Measurements from ENCODE around the gene ZNF587B.
"Not testable (repeated sequence)": the region's sequence is repeated elsewhere in the genome, so short reads cannot be mapped to it uniquely, and the experiment has no call there.

ZNF587B gene

DNA sequence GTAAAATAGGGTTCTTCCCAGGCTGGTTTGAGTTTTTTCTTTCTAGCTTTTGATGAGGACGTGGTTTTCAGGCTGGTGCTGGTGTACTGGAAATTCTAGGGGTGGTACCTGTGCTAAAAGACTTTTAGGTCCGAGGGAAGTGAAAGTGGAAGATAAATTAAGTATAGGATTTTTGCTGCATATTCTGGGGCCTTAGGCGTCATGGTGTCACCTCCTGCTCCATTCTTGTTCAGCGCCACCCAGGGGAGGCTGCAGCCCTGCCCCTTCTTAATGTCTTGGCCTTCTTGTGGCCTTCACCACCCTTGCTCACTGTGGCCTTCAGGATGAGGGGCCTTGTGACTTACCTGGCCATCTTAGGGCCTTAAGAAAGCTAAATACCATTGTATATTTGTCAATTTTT is 27.8 kb upstream of the ZNF587B start:
- TF ChIP-seq, protein P1, sequence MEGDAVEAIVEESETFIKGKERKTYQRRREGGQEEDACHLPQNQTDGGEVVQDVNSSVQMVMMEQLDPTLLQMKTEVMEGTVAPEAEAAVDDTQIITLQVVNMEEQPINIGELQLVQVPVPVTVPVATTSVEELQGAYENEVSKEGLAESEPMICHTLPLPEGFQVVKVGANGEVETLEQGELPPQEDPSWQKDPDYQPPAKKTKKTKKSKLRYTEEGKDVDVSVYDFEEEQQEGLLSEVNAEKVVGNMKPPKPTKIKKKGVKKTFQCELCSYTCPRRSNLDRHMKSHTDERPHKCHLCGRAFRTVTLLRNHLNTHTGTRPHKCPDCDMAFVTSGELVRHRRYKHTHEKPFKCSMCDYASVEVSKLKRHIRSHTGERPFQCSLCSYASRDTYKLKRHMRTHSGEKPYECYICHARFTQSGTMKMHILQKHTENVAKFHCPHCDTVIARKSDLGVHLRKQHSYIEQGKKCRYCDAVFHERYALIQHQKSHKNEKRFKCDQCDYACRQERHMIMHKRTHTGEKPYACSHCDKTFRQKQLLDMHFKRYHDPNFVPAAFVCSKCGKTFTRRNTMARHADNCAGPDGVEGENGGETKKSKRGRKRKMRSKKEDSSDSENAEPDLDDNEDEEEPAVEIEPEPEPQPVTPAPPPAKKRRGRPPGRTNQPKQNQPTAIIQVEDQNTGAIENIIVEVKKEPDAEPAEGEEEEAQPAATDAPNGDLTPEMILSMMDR (IDR thresholded peaks at IDR 0.05; ENCODE audit: insufficient read depth, missing control alignments): no peak
- DNase-seq (ENCODE audit: insufficient read length, low spot score): no peak
- no peak for FAIRE-seq

DNA sequence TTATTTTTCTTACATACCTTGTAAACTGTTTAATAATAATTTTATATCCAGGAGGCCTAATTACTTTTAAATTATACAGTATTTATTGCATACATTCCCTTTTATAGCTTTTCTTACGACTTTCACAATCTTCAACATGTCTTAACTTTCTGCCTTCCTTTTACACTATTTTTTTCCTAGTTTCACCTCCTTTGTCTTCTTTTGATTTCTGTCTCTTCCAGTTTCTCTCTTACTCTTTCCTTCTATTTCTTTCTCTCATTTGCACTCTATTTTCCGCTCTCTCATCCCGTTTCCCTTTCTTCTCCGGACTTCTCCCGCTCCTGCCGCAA is 26.9 kb upstream of the ZNF587B start:
- DNase-seq (ENCODE audit: insufficient read length, low spot score) (no peak), FAIRE-seq (no peak)
- TF ChIP-seq, protein P1 (IDR thresholded peaks at IDR 0.05; ENCODE audit: insufficient read depth, missing control alignments): no peak

DNA sequence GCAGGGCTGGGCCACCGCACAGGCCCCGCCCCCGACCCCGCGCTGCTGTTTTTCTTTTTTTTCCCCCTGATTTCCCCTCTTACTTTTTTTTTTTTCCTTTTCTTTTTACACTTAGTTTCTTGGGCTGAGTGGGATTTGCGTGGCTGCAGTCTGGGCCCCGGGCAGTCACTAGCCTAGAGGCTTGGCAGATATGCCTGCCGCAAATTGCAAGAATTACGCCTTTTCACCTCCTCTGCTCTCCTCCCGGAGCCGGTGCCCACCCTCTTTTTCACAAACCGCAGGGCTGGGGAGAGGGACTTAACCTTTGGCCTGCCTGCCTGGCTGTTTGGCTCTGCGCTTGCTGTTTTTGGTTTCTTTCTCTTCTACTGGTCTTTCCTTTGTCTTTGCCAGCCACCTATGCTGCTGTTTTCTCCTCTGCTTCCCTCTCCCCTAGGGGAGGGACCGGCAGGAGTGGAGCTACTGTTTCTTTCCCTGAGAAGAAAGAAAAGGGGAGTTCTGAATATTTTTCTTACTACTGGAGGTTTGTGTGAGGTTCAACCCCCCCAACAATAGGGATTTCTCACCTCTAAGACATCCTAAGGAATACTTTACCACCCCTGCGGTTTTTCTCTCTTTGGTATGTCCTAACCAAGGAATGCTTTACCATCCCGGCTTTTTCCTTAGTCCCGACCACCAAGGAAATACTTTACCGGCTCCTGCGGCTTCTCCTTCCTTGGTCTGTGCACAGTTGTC is 26.3 kb upstream of the ZNF587B start:
- no peak for DNase-seq (ENCODE audit: insufficient read length, low spot score)
- no peak for FAIRE-seq
- TF ChIP-seq, protein P1 (IDR thresholded peaks at IDR 0.05; ENCODE audit: insufficient read depth, missing control alignments): no peak

DNA sequence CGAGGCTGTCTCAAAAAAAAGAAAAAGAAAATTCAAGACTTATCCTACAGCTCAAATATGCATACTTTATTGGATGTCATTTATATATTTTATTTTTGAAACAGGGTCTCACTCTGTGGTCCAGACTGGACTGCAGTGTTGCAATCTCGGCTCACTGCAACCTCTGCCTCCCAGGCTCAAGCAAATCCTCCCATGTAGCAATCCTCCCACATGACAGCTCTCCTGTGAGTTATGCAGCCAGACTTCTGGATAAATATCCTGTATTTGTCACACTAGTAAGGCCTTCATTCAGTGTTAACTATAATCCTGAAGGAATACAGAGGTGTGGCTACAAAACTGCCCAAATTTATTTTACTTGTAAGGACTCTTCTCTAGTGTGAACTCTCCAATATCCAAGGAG is 22.6 kb upstream of the ZNF587B start:
- no peak for FAIRE-seq
- TF ChIP-seq, protein P1 (IDR thresholded peaks at IDR 0.05; ENCODE audit: insufficient read depth, missing control alignments): no peak
- no peak for DNase-seq (ENCODE audit: insufficient read length, low spot score)

DNA sequence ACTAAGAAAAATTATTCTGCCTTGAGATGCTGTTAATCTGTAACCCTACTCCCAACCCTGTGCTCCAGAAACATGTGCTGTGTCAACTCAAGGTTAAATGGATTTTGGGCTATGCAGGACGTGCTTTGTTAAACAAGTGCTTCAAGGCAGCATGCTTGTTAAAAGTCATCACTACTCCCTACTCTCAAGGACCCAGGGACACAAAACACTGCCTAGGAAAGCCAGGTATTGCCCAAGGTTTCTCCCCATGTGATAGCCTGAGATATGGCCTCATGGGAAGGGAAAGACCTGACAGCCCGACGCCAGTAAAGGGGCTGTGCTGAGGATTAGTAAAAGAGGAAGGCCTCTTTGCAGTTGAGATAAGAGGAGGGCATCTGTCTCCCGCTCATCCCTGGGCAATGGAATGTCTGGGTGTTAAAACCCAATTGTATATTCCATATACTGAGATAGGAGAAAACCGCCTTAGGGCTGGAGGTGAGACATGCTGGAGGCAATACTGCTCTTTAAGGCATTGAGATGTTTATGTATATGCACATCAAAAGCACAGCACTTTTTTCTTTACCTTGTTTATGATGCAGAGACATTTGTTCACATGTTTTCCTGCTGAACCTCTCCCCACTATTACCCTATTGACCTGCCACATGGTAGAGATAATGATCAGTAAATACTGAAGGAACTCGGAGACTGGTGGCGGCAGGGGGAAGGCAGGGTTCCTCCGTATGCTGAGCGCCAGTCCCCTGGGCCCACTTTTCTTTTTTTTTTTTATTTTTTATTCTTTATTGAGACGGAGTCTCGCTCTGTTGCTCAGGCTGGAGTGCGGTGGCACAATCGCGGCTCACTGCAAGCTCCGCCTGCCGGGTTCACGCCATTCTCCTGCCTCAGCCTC is 19.4 kb upstream of the ZNF587B start:
- not testable (repeated sequence) for DNase-seq (ENCODE audit: insufficient read length, low spot score); FAIRE-seq

DNA sequence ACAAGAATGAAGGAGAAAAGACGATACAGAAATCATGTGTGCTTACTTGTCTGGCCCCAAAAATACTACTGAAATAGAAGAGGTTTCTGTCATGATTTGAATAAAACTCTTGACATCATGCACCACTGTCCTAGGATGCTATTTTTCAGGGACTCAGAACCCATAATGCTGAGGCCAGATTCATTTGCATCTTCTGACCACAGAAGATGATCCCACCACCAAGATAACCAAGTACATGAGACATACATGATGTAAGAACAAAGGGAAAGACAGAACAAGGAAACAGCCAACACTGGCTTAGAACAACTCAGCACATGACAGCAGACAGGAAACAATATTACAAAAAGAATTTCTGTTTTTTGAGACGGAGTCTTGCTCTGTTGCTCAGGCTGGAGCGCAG is 17.9 kb upstream of the ZNF587B start:
- TF ChIP-seq, protein P1 (IDR thresholded peaks at IDR 0.05; ENCODE audit: insufficient read depth, missing control alignments): no peak

DNA sequence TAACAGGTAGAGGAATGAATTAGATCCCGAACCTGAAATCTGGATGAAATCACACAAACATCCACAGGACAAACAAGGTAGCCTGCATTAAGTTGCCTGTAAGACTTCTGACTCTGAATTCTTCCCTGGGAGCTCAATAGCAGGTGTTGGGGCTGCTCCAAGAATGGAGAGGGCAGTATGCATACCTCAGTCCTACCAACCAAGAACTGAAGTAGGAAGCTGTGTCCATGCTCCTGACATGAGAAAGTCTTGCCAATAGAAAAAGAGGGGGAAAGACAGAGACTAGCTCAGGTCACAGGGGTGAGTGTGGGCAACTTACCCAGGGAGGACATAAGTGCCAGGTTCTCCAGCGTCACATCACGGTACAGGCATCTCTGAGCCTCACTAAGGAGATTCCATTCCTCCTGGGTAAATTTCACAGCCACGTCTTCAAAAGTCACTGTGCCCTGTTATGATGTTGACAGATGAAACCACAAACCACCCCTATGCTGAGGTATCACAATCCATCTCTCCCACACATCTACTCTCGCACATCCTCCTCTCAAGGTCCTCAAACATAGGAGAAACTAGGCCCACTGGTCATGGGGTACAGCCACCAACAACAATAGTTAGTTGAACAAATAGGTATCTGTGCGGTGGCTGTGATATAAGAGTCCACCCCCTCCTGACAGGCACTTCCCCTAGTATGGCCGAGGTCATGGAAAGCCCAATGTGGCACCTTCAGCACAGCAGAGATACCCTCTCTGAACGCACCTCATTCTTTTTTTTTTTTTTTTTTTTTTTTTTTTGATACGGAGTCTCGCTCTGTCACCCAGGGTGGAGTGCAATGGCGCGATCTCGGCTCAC is 16.9 kb upstream of the ZNF587B start:
- DNase-seq (ENCODE audit: insufficient read length, low spot score); FAIRE-seq: not testable (repeated sequence)

More for the DNA sequence above, 17.9 kb upstream of the ZNF587B start:
- FAIRE-seq (no peak), DNase-seq (ENCODE audit: insufficient read length, low spot score) (no peak)
